ENCODE data around the gene CFAP45.
"Not testable (repeated sequence)": the region's sequence is repeated elsewhere in the genome, so short reads cannot be mapped to it uniquely, and the experiment has no call there.

CFAP45 gene

GRCh38 chr1:159906960-159907359 is 7.0 kb upstream of the CFAP45 start:
- no peak overlapping the region for H3K27ac ChIP-seq (ENCODE audit: low read depth, low read length, poor library complexity, severe bottlenecking)
- no peaks in the 10 kb centered on the region for H3K9me2 ChIP-seq (ENCODE audit: low read depth, low read length)
- no peak overlapping the region for H2AFZ ChIP-seq (ENCODE audit: low read length)
- H3K4me2 ChIP-seq (ENCODE audit: low read length), result no peak overlapping the region
- no peaks in the 10 kb centered on the region for H3K36me3 ChIP-seq (ENCODE audit: insufficient read depth, low read length)
- H3K27me3 ChIP-seq (ENCODE audit: insufficient read depth, low read length), result no peaks in the 10 kb centered on the region
- peaks cover 22% of the 10 kb centered on the region for H3K4me1 ChIP-seq (ENCODE audit: insufficient read depth, low read length, severe bottlenecking)
- H3K79me2 ChIP-seq (ENCODE audit: insufficient read depth, low read length), result no peaks in the 10 kb centered on the region
- H3K9ac ChIP-seq (ENCODE audit: low read length), result no peak overlapping the region
- no peak overlapping the region for H3K4me3 ChIP-seq (ENCODE audit: low read depth, low read length, poor library complexity, severe bottlenecking)
- H3K9me3 ChIP-seq (ENCODE audit: low read length), result no peaks in the 10 kb centered on the region
- H3F3A ChIP-seq (ENCODE audit: insufficient read depth, low read length), result no peaks in the 10 kb centered on the region; the same call in 1 of the 2 replicates
- TF ChIP-seq, protein P1, sequence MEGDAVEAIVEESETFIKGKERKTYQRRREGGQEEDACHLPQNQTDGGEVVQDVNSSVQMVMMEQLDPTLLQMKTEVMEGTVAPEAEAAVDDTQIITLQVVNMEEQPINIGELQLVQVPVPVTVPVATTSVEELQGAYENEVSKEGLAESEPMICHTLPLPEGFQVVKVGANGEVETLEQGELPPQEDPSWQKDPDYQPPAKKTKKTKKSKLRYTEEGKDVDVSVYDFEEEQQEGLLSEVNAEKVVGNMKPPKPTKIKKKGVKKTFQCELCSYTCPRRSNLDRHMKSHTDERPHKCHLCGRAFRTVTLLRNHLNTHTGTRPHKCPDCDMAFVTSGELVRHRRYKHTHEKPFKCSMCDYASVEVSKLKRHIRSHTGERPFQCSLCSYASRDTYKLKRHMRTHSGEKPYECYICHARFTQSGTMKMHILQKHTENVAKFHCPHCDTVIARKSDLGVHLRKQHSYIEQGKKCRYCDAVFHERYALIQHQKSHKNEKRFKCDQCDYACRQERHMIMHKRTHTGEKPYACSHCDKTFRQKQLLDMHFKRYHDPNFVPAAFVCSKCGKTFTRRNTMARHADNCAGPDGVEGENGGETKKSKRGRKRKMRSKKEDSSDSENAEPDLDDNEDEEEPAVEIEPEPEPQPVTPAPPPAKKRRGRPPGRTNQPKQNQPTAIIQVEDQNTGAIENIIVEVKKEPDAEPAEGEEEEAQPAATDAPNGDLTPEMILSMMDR (IDR thresholded peaks at IDR 0.05; ENCODE audit: low read length), result no peak
- no peak for TF ChIP-seq EZH2 (IDR thresholded peaks at IDR 0.05; ENCODE audit: borderline replicate concordance, low read length)
- no peaks in the 10 kb centered on the region for H4K20me1 ChIP-seq (ENCODE audit: insufficient read depth, low read length)

DNA sequence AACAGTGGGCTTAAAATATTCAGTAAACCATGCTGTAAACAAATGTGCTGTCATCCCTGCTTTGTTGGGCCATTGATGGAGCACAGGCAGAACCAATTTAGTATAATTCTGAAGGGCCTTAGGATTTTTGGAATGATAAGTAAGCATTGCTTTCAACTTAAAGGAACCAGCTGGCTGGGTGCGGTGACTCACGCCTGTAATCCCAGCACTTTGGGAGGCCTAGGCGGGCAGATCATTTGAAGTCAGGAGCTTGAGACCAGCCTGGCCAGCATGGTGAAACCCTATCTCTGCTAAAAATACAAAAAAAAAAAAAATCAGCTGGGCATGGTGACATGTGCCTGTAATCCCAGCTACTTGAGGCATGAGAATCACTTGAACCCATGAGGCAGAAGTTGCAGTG is 4.1 kb upstream of the CFAP45 start:
- not testable (repeated sequence) for H3K9me2 ChIP-seq (ENCODE audit: low read depth, low read length); H3K27ac ChIP-seq (ENCODE audit: low read depth, low read length, poor library complexity, severe bottlenecking); H2AFZ ChIP-seq (ENCODE audit: low read length); H3K9ac ChIP-seq (ENCODE audit: low read length); H3K79me2 ChIP-seq (ENCODE audit: insufficient read depth, low read length); H3K27me3 ChIP-seq (ENCODE audit: insufficient read depth, low read length); H3K4me1 ChIP-seq (ENCODE audit: insufficient read depth, low read length, severe bottlenecking); H3K4me2 ChIP-seq (ENCODE audit: low read length); H3K4me3 ChIP-seq (ENCODE audit: low read depth, low read length, poor library complexity, severe bottlenecking); H3K36me3 ChIP-seq (ENCODE audit: insufficient read depth, low read length); H3F3A ChIP-seq (ENCODE audit: insufficient read depth, low read length); H4K20me1 ChIP-seq (ENCODE audit: insufficient read depth, low read length); H3K9me3 ChIP-seq (ENCODE audit: low read length)

GRCh38 chr1:159902541-159902940 is 2.6 kb upstream of the CFAP45 start:
- no peak overlapping the region for H3K4me3 ChIP-seq (ENCODE audit: low read depth, low read length, poor library complexity, severe bottlenecking)
- H3K4me2 ChIP-seq (ENCODE audit: low read length), result no peak overlapping the region
- H3K9me3 ChIP-seq (ENCODE audit: low read length), result no peaks in the 10 kb centered on the region
- H3K79me2 ChIP-seq (ENCODE audit: insufficient read depth, low read length), result no peaks in the 10 kb centered on the region
- no peak overlapping the region for H3K27ac ChIP-seq (ENCODE audit: low read depth, low read length, poor library complexity, severe bottlenecking)
- TF ChIP-seq EZH2 (IDR thresholded peaks at IDR 0.05; ENCODE audit: borderline replicate concordance, low read length), result no peak
- TF ChIP-seq, protein P1 (IDR thresholded peaks at IDR 0.05; ENCODE audit: low read length), result no peak
- H3K36me3 ChIP-seq (ENCODE audit: insufficient read depth, low read length), result no peaks in the 10 kb centered on the region
- no peaks in the 10 kb centered on the region for H4K20me1 ChIP-seq (ENCODE audit: insufficient read depth, low read length)
- H2AFZ ChIP-seq (ENCODE audit: low read length), result no peak overlapping the region
- H3F3A ChIP-seq (ENCODE audit: insufficient read depth, low read length), result no peaks in the 10 kb centered on the region; the same call in 1 of the 2 replicates
- H3K27me3 ChIP-seq (ENCODE audit: insufficient read depth, low read length), result no peaks in the 10 kb centered on the region
- no peaks in the 10 kb centered on the region for H3K4me1 ChIP-seq (ENCODE audit: insufficient read depth, low read length, severe bottlenecking)
- H3K9ac ChIP-seq (ENCODE audit: low read length), result no peak overlapping the region
- H3K9me2 ChIP-seq (ENCODE audit: low read depth, low read length), result no peaks in the 10 kb centered on the region

GRCh38 chr1:159900755-159901360 is 893 bp upstream of the CFAP45 start:
- no peak overlapping the region for H3K4me2 ChIP-seq (ENCODE audit: low read length)
- no peak overlapping the region for H2AFZ ChIP-seq (ENCODE audit: low read length)
- no peaks in the 10 kb centered on the region; the same call in 1 of the 2 replicates for H3F3A ChIP-seq (ENCODE audit: insufficient read depth, low read length)
- no peak overlapping the region for H3K4me3 ChIP-seq (ENCODE audit: low read depth, low read length, poor library complexity, severe bottlenecking)
- no peaks in the 10 kb centered on the region for H3K4me1 ChIP-seq (ENCODE audit: insufficient read depth, low read length, severe bottlenecking)
- no peak overlapping the region for H3K9ac ChIP-seq (ENCODE audit: low read length)
- TF ChIP-seq, protein P1 (IDR thresholded peaks at IDR 0.05; ENCODE audit: low read length), result no peak
- no peak for TF ChIP-seq EZH2 (IDR thresholded peaks at IDR 0.05; ENCODE audit: borderline replicate concordance, low read length)
- no peaks in the 10 kb centered on the region for H3K9me2 ChIP-seq (ENCODE audit: low read depth, low read length)
- H4K20me1 ChIP-seq (ENCODE audit: insufficient read depth, low read length), result no peaks in the 10 kb centered on the region
- no peaks in the 10 kb centered on the region for H3K27me3 ChIP-seq (ENCODE audit: insufficient read depth, low read length)
- H3K36me3 ChIP-seq (ENCODE audit: insufficient read depth, low read length), result no peaks in the 10 kb centered on the region
- H3K27ac ChIP-seq (ENCODE audit: low read depth, low read length, poor library complexity, severe bottlenecking), result no peak overlapping the region
- no peaks in the 10 kb centered on the region for H3K9me3 ChIP-seq (ENCODE audit: low read length)
- no peaks in the 10 kb centered on the region for H3K79me2 ChIP-seq (ENCODE audit: insufficient read depth, low read length)

GRCh38 chr1:159899634-159900033 is 331 bp downstream of the CFAP45 start:
- not testable (repeated sequence) for H3K9me3 ChIP-seq (ENCODE audit: low read length); H3K36me3 ChIP-seq (ENCODE audit: insufficient read depth, low read length); H3K4me1 ChIP-seq (ENCODE audit: insufficient read depth, low read length, severe bottlenecking); H4K20me1 ChIP-seq (ENCODE audit: insufficient read depth, low read length); H3K27ac ChIP-seq (ENCODE audit: low read depth, low read length, poor library complexity, severe bottlenecking); H3K4me2 ChIP-seq (ENCODE audit: low read length); H3K79me2 ChIP-seq (ENCODE audit: insufficient read depth, low read length); H3K9me2 ChIP-seq (ENCODE audit: low read depth, low read length); H3K4me3 ChIP-seq (ENCODE audit: low read depth, low read length, poor library complexity, severe bottlenecking); H3K27me3 ChIP-seq (ENCODE audit: insufficient read depth, low read length); H3F3A ChIP-seq (ENCODE audit: insufficient read depth, low read length); H2AFZ ChIP-seq (ENCODE audit: low read length); H3K9ac ChIP-seq (ENCODE audit: low read length)
